GM12878 (cell line): ENCODE measurements around the gene LYRM4. TPM values are rescaled to one million over a fixed set of nuclear protein-coding genes. Genes with fewer than 3 reads are reported as not detected.

Experiments
- ATAC-seq: fragments of 200-7000 bp; cut with Tn5 transposase; 3 replicates; pipeline ENCODE4 v1.9.1; 2020; ENCODE audit warnings: mild to moderate bottlenecking, moderate library complexity
- BruUV-seq: library from RNA; stranded (reverse); fragments of 400-500 nt; replicated peaks from 2 replicates; lab custom pipeline; 2021; lab: Mats Ljungman, UMichigan
- CTCF ChIA-PET: fragments of 300-600 bp; sonication (Branson Sonifier 250); formaldehyde crosslinking; extraction: SDS; loops from one replicate; lab custom pipeline; 2021; ENCODE audit warnings: inconsistent platforms; lab: Yijun Ruan, JAX
- POLR2A ChIA-PET: fragments of 350-600 bp; formaldehyde crosslinking; extraction: SDS; loops from one replicate; lab custom pipeline; 2021; ENCODE audit warnings: inconsistent platforms; lab: Charles Lee
- RAD21 ChIA-PET: fragments of 300-600 bp; sonication (Branson Sonifier 250); formaldehyde crosslinking; loops from one replicate; lab custom pipeline; 2023; ENCODE audit warnings: antibody characterized with exemption; ENCODE audit not compliant: unreplicated experiment; lab: Charles Lee
- SMC1A ChIA-PET: fragments of 300-600 bp; sonication (Branson Sonifier 250); formaldehyde crosslinking; loops from one replicate; lab custom pipeline; 2023; ENCODE audit not compliant: unreplicated experiment, uncharacterized antibody; lab: Charles Lee
- DNase-seq: peaks from one replicate; pipeline ENCODE4 v3.0.0-alpha.2; 2011; ENCODE audit warnings: low read depth, low spot score
- FAIRE-seq: peaks from 3 replicates; lab custom pipeline; 2011; peaks lifted over from hg19 to GRCh38; lab: Jason Lieb, UNC
- H2AFZ ChIP-seq: 2 replicates; pipeline ENCODE4 v1.6.0; 2011; ENCODE audit warnings: low read depth, low read length, control low read depth; ENCODE audit not compliant: control insufficient read depth
- H3K27ac ChIP-seq: 2 replicates; pipeline ENCODE4 v1.5.1; 2011; ENCODE audit warnings: control low read depth; ENCODE audit not compliant: control insufficient read depth, insufficient read depth
- H3K27me3 ChIP-seq, 2 experiments: replicated peaks in 1 of 2; 2 replicates each; pipeline versions ENCODE4 v1.6.0 to v1.6.1; 2011; ENCODE audit warnings: low read length in 1 of 2; ENCODE audit not compliant: control insufficient read depth in 2 of 2, insufficient read depth in 2 of 2
- H3K36me3 ChIP-seq, 2 experiments: 2 replicates each; pipeline ENCODE4 v1.5.1; 2011; ENCODE audit warnings: low read length in 1 of 2; ENCODE audit not compliant: control insufficient read depth in 2 of 2, insufficient read depth in 2 of 2
- H3K4me1 ChIP-seq: 2 replicates; pipeline ENCODE4 v1.6.1; 2011; ENCODE audit warnings: mild to moderate bottlenecking, low read length, moderate library complexity, mixed read lengths; ENCODE audit not compliant: control insufficient read depth, insufficient read depth
- H3K4me2 ChIP-seq: 2 replicates; pipeline ENCODE4 v1.6.0; 2011; ENCODE audit warnings: control low read depth; ENCODE audit not compliant: control insufficient read depth, insufficient read depth
- H3K4me3 ChIP-seq: fragments of 200-600 bp; sonication (generic); 2 replicates; pipeline ENCODE4 v1.5.1; 2016
- H3K79me2 ChIP-seq: 2 replicates; pipeline ENCODE4 v1.6.0; 2011; ENCODE audit warnings: low read length; ENCODE audit not compliant: control insufficient read depth, insufficient read depth
- H3K9ac ChIP-seq: 2 replicates; pipeline ENCODE4 v1.8.0; 2011; ENCODE audit warnings: low read length, control low read depth, mixed read lengths; ENCODE audit not compliant: control insufficient read depth, insufficient read depth
- H3K9me3 ChIP-seq: replicated peaks from 3 replicates; pipeline ENCODE4 v1.5.1; 2011; ENCODE audit warnings: mild to moderate bottlenecking, low read length; ENCODE audit not compliant: control insufficient read depth, insufficient read depth
- H4K20me1 ChIP-seq: 2 replicates; pipeline ENCODE4 v1.6.0; 2011; ENCODE audit not compliant: control insufficient read depth, insufficient read depth
- WGBS: methylation state at CpG from one replicate; pipeline ENCODE4 v1.1.6; 2016; ENCODE audit warnings: low lambda C conversion rate; ENCODE audit not compliant: insufficient replicate concordance, insufficient coverage; ENCODE audit errors: missing lambda C conversion rate; 5-methylcytosine and 5-hydroxymethylcytosine counted together
- in situ Hi-C: fragments of 300-500 bp; cut with MboI; formaldehyde crosslinking; loops from 9 replicates; pipeline ENCODE4 v1.14.3; 2018; ENCODE audit warnings: mixed read lengths
- intact Hi-C: fragments of 100-400 bp; cut with micrococcal nuclease; formaldehyde crosslinking; loops from one replicate; pipeline ENCODE4 v1.14.2; 2022; ENCODE audit not compliant: unreplicated experiment
- polyA plus RNA-seq, 11 experiments: library from polyadenylated mRNA; depleted of rRNA in 4 of 11; unstranded in 6 of 11; stranded (reverse) in 5 of 11; fragments of >200 nt; fragmentation: Nextera tagmentation in 4 of 11; fragmentation: Illumina TruSeq in 1 of 11; extraction: Ambion mirVana in 4 of 11; extraction: Trizol in 1 of 11; gene quantifications; 1 replicate in 1 of 11; 2 replicates in 10 of 11; pipeline versions ENCODE4 v1.2.1 to v1.2.3, GENCODE V29; 2011 to 2016; ENCODE audit warnings: inconsistent platforms in 2 of 11, missing spikeins in 2 of 11, low read depth in 1 of 11
- total RNA-seq, 4 experiments: library from RNA; depleted of rRNA in 3 of 4; stranded (reverse); fragments of >200 nt in 3 of 4; fragmentation: Illumina TruSeq in 1 of 4; extraction: Trizol in 1 of 4; gene quantifications; 2 replicates each; pipeline versions ENCODE4 v1.2.1 to v1.2.3, GENCODE V29; 2013 to 2021
- TF ChIP-seq, protein P1 (sequence below): IDR thresholded peaks from 2 replicates; pipeline ENCODE4 v1.6.1; 2012; ENCODE audit warnings: mild to moderate bottlenecking, low read depth, low read length
- TF ChIP-seq, protein P2 (sequence below): fragments of 450-650 bp; IDR thresholded peaks from 2 replicates; pipeline ENCODE4 v1.6.1; 2018; ENCODE audit warnings: borderline replicate concordance, mild to moderate bottlenecking; ENCODE audit not compliant: partially characterized antibody

Gene LYRM4
- total and polyA plus RNA-seq, 10 of the 15 experiments (the other 5 are each of a cell fraction or from before 2014, with no cell fraction given) = 32.7 to 66.8 (median 44.0) TPM

DNA sequence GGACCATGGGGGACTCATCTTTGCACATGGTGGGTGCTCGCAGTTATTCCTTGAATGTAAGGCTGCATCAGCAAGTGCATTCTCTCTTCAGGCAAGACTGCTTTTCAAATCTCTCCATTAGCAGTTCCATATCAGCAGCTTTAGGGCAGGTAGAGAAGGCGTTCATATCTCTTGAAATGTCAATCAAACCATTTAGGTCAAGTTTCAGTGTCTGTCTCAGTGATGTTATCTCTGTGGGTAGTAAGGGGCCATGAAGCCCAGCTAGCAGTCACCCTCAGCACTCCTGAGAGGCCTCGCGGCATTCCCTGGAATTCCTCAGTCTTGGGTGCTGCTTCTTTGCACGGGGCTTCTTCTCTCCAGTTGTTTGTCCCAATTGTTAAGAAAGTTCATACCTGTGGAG, 24.8 kb upstream of the LYRM4 start:
- ChIA-PET CTCF (no interaction called here), POLR2A (no interaction called here), SMC1A (interaction anchor here (2.8 kb wide), 1 partner anchor 17 kb away, joined by 11 read pairs; no protein-coding TSS in a partner anchor), RAD21 (interaction anchor here (0.7 kb wide), 1 partner anchor 21 kb away, joined by 3 read pairs; no protein-coding TSS in a partner anchor)
- no peak overlapping the region for H2AFZ ChIP-seq
- TF ChIP-seq, protein P1, sequence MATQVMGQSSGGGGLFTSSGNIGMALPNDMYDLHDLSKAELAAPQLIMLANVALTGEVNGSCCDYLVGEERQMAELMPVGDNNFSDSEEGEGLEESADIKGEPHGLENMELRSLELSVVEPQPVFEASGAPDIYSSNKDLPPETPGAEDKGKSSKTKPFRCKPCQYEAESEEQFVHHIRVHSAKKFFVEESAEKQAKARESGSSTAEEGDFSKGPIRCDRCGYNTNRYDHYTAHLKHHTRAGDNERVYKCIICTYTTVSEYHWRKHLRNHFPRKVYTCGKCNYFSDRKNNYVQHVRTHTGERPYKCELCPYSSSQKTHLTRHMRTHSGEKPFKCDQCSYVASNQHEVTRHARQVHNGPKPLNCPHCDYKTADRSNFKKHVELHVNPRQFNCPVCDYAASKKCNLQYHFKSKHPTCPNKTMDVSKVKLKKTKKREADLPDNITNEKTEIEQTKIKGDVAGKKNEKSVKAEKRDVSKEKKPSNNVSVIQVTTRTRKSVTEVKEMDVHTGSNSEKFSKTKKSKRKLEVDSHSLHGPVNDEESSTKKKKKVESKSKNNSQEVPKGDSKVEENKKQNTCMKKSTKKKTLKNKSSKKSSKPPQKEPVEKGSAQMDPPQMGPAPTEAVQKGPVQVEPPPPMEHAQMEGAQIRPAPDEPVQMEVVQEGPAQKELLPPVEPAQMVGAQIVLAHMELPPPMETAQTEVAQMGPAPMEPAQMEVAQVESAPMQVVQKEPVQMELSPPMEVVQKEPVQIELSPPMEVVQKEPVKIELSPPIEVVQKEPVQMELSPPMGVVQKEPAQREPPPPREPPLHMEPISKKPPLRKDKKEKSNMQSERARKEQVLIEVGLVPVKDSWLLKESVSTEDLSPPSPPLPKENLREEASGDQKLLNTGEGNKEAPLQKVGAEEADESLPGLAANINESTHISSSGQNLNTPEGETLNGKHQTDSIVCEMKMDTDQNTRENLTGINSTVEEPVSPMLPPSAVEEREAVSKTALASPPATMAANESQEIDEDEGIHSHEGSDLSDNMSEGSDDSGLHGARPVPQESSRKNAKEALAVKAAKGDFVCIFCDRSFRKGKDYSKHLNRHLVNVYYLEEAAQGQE = no peak
- TF ChIP-seq, protein P2, sequence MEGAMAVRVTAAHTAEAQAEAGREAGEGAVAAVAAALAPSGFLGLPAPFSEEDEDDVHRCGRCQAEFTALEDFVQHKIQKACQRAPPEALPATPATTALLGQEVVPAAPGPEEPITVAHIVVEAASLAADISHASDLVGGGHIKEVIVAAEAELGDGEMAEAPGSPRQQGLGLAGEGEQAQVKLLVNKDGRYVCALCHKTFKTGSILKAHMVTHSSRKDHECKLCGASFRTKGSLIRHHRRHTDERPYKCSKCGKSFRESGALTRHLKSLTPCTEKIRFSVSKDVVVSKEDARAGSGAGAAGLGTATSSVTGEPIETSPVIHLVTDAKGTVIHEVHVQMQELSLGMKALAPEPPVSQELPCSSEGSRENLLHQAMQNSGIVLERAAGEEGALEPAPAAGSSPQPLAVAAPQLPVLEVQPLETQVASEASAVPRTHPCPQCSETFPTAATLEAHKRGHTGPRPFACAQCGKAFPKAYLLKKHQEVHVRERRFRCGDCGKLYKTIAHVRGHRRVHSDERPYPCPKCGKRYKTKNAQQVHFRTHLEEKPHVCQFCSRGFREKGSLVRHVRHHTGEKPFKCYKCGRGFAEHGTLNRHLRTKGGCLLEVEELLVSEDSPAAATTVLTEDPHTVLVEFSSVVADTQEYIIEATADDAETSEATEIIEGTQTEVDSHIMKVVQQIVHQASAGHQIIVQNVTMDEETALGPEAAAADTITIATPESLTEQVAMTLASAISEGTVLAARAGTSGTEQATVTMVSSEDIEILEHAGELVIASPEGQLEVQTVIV = no peak
- H3K9me3 ChIP-seq = no peaks in the 10 kb centered on the region
- no peaks in the 10 kb centered on the region for H3K36me3 ChIP-seq
- no peak overlapping the region for H3K9ac ChIP-seq
- no peak overlapping the region for H3K4me2 ChIP-seq
- DNase-seq = no peak
- in situ Hi-C loops = no loop called here
- no peaks in the 10 kb centered on the region for H3K27me3 ChIP-seq
- WGBS = 83% methylated on average over 5 of the region's 5 CpGs
- no peak for FAIRE-seq
- ATAC-seq = no peak
- no peaks in the 10 kb centered on the region for H4K20me1 ChIP-seq
- no peak overlapping the region for H3K27ac ChIP-seq
- intact Hi-C loops = no loop called here
- H3K79me2 ChIP-seq = peaks cover 4% of the 10 kb centered on the region
- BruUV-seq = no TSS peak
- H3K4me1 ChIP-seq = peaks cover 18% of the 10 kb centered on the region
- no peak overlapping the region for H3K4me3 ChIP-seq
